Right renal cortex interstitium (tissue), 3 donors: ENCODE results near the gene PTPRG. TPM values are rescaled to one million over a fixed set of nuclear protein-coding genes. Genes with fewer than 3 reads are reported as not detected.
"Not testable (repeated sequence)": the region's sequence is repeated elsewhere in the genome, so short reads cannot be mapped to it uniquely, and the experiment has no call there.

ENCODE experiments used
- DNase-seq, 3 donors: peaks; one replicate each; pipeline ENCODE4 v3.0.0-alpha.2; 2013; ENCODE audit warnings: low read depth in 3 of 3, low spot score in 2 of 3
- polyA plus RNA-seq, 3 donors: library from polyadenylated mRNA; unstranded; fragments of 120-200 nt; gene quantifications; one replicate each; pipeline ENCODE4 v1.2.1, GENCODE V29; 2013; ENCODE audit not compliant: insufficient read length in 3 of 3

Gene PTPRG
- polyA plus RNA-seq, 3 donors = 87.3 to 97.7 (median 93.7) TPM

DNA sequence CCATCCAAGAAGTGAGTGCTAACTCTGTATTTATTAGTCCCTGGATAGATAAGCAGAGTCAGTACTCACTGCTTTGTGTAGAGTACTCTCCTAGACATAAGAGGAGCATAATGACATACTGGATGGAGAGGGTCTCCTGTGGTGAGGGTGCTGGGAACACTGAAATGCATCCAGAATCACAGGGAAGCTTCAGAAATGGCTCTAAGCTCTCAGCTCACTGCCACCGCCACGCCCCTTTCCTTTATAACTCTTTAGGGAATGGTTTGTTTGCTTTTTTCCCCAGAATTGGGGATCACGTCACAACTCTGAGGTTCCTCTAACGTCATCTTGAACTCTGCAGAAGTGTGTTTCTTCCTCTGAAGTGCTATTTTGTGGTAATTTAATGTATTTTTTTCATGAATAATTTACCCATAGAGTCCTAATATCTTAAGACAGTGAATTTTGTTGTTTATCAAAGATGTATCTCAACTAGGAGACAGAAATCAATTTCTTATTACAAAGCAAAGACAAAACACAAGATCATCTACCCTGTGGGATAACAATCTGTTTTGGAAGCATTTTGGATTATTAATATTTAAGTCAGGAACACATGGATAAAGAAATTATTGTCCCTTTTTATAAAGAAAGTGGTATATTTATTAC lies 154.6 kb downstream of the PTPRG start:
- no peak for DNase-seq

DNA sequence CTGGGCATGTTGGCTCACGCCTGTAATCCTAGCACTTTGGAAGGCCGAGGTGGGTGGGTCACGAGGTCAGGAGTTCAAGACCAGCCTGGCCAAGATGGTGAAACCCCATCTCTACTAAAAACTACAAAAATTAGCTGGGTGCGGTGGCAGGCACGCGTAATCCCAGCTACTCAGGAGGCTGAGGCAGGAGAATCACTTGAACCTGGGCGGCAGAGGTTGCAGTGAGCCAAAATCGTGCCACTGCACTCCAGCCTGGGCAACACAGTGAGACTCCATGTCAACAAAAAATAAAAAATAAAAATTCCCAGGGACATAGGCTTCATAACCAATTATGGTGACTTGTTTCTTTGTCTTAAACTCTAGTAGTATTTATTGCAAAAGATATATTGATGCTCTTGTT lies 155.3 kb downstream of the PTPRG start:
- DNase-seq = not testable (repeated sequence)

DNA sequence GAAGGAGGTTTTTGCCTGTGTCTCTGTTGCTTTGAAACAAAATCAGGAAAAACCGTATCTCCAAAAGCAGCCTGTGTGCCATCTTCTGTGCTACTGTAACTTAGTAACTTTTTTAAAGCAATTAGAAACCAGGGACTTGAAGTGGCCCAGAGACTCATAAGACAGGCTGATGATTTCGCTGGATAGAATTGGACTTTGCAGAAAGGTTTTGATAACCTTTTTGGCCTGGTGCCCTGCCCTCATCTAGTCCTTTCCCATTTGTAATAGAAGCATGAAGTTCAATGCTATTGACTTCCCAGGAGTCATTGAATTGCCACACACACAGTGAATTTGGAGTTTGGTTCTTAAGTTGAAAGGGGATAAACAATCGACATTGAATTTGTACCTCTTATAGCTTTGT lies 157.2 kb downstream of the PTPRG start:
- no peak for DNase-seq

DNA sequence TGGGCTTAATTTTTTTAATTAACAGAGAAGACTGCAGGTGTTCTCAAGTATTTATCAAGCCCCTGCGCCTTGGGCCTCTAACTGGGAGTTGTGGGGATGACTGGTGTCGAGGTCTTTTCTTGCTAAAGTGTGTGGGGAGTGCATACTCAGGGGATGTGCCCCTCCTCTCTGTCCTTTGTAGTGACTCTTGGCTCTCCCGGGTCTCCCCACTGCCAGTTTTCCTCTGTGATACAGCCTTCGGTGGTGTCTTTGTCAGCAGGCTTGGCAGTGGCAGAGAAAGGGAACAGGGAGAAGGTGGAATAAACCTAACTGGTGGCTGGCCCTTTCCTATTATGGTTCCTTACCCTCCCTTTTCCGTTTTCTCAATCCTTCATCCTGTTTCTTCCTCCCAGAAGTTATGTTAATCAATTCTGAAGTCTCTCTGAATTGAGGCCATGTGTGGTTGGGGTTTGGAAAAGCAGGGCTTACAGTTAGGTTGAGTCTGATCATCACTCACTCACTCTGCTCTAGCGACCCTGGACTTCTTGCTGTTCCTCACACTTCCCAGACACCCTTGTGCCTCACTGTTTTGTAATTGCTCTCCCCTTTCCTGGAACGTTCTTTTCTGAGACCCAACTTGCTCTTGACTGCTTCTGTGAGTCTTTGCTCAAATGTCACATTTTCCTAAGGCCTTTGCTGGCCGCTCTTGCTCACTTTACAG lies 158.1 kb downstream of the PTPRG start:
- no peak for DNase-seq

DNA sequence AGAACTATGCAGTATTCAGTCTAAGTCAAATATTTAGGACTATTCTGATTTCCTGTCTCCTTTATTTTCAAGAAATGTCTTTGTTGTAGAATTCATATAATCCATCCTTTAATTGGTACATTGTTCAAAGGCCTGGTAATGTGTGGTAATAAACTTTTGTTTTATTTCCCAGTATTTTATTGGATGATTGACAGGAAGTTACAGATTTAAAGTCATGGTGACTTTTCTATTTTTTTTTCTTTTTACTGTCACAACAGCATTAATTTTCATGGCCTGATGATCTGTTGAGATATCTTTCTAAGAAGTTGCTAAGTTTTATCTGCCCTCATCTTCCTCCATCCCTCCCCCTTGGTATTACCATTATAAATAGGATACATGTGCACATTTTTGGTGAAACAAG lies 161.7 kb downstream of the PTPRG start:
- no peak for DNase-seq

DNA sequence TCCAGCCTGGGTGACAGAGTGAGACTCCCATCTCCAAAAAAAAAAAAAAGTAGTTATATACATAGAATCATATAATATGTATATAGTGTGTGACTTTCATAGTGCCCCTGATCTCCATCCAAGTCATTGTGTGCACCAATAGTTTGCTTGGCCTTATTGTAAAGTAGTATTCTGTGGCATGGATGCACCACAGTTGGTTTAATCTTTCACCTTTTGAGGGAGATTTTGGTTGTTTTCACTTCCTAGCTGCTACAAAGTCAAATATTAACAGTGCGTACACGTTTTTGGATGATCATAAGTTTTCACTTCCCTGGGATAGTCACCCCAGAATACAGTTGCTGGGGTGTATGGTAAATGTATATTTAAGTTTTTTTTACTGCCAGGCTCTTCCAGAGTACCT lies 162.8 kb downstream of the PTPRG start:
- DNase-seq = no peak

DNA sequence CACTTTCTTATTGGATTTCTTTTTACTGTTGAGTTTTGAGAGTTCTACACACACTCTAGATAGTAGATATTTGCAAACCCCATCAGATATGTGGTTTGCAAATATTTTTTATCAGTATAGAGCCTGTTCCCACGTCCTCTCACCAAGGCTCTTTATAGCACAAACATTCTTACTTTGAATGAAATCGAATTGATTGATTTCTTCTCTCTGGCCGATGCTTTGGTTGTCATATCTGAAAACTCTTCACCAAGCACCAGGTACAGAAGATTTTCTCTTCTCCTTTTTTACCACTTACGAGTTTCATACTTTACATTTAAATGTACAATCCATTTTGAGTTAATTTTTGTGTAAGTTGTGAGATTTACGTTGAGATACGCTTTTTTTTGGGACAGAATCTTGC lies 163.4 kb downstream of the PTPRG start:
- DNase-seq = no peak

DNA sequence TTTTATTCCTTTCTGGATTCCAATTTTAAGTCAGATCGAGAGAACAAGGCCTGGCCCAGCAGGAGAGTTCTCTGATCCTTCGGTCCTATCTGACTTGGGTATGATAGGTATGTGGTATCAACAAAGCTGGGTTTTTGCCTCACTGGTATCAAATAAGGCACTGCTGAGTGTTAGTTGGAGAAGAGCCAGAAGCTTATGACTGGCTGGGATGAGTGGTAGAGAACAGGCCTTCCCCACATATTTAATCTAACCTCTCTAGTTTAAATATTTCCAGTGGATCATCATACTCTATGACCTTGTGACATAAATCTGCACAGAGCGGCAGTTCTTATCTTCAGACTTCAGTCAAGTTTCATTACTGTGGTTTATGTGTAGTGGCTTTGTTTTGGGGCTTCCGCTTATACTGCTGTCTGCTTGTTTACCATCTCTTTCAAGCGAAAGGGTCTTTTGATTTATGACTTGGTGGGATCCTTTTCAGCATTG lies 164.5 kb downstream of the PTPRG start:
- no peak for DNase-seq

DNA sequence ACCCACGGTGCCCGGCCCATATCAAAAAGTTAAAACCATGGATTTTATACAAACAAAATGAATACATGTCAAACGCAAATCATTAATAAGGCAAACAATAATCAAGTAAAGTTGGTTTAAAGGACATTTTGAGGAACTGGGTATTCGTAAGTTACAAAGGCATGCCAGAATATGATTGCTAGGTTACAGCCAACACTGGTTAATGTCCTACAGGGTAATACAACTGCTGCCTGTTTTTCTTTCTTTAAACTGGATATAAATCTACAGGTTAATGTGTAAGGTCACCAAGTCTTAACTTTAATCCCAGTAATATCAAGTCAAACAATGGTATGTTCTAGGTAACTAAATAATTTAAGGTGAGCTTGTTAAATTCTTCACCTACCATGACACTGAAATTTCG lies 166.1 kb downstream of the PTPRG start:
- no peak for DNase-seq

DNA sequence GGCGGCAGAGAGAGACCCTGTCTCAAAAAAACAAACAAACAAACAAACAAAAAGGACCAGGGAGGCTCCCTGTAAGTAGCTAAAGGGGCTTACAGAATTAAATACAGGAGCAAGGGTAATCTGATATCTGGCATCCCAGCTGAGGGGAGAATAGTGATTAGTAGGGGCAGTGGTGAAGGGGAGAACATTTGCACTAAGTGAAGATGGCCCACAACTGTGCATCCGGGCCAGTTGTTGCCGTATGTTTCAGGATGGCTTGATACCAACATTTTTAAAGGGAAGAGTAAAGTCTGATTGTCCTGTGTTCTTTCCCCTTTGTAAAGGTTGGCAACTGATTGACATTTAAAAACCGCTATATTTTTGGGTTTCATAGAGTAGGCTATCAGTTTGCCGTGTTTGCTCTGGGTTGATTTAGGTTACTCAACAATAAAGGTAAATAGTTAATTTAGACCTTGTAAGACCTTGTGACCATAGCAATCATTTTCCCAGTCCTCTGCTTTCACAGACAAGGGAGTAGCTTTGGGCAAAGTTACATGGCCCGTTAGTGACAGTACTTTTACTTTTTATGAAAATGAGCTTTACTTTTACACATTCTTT lies 167.8 kb downstream of the PTPRG start:
- no peak for DNase-seq

DNA sequence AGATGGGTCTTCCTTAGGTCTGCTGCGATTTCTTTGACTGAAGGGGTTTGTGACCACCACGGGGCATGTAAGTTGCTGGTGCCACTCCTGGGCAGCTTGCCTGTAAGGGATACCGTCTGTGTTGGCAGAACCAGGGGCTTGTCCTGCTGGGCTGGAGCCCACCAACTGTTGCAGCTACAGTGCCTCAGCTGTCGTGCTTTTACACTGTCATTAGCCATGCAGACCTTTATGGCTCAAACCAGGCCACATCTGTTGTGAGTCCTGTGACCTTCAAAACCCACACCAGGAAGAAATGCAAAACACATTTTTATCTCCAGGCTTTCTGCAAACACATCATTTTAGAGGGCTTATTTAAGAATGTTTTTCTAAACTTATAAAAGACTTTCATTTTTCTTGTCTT lies 168.7 kb downstream of the PTPRG start:
- no peak for DNase-seq

DNA sequence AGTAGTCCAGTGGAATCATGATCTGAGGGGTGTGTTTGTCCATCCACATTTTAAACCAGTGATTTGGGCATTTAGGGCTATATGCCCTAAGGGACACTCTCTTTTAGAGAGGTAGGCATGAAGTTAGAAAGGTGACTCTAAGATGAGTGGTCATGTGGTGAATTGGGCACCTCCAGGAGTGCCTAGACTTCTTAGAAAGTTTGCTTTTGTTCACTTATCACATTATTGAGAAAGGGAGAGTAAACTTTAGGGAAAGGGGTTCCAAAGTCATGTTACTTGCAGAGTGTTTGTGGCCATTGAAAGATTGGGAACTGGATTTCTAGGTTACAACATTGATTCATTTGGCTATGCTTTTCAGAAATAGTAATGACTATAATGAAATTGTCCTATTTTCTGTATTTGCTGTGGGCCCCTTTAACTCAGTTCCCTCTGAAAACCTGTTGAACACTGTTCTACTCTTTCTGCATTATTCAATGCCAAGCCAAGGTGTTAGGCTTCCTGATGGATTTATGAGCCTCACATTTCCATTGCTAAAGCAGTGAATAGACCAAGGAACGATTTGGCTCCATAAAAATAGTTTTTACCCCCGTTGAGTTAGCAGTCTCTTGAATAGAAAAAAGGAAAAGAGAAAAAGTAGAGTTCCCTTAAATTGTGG lies 169.3 kb downstream of the PTPRG start:
- DNase-seq = no peak

DNA sequence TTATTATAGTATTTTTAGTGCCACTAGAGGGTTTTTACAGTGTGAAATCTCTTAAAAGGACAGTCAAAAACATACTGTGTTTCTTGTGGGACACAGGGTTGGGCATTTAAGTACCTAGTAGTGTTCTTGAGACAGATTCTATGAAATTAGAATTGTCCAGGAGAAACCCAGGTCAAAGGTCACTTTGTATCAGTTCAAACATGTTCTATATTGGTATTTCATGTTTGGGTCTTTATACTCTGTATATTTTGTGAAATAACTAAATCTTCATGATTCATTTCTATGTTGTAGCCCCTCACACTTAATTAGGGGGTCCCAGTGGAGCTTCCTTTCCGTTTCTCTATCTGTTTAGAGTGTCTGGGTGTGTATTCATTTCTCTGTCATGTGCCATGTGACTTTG lies 171.6 kb downstream of the PTPRG start:
- DNase-seq = no peak

DNA sequence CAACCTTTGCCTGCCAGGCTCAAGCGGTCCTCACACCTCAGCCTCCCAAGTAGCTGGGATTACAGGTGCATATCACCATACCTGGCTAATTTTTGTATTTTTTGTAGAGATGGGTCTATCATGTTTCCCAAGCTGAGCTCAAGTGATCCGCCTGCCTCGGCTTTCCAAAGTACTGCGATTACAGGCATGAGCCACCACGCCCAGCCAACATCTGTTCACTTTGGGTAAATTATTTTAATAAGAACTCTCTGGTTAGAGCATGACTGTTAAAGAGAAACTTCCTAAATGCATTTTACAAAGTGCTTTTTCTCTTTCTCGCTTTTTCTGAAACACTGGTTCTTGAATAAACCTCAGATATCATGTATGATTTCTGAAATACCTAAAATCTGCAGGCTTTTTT lies 172.5 kb downstream of the PTPRG start:
- DNase-seq = no peak

DNA sequence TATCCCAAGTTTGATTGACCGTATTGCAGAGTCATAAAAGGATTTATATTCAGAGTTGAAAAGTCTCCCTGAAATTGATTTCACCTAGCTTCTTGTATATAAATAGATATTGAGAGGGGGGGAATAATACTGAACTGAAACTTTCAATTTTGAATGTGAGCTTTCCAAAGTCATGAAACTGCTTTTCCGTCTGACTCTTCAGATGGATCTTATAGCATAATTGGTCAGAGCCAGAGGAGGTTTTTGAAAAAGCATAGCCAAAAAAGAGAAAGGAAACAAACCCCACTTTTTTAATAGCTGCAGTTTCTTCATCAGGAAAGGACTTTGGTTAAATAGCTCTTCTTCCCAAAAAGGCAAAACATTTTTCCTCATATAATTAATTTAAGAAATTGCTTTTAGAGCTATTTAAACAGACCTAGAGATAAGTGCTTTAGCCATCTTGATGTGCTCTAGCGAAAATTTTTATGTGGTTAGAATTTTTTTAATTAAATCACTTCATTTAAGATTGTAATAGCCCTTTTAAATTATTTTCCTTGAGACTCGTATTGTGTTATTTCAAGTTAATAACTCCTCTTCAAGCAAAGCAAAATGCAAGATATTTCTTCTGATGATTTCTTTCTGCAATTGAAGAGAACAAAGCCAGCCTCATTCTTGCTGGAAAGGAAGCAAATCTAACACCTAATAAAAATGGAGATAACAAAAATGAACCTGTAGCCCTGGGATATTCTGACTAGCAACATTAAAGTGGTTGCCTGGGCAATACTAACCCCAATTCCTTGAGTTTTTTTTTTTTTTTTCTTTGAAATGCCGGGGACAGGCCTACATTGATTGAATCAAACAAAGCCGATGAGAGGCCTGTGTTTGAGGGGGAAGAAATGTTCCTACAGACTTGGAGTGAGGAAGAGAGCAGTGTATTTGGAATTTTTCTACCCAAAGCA lies 173.6 kb downstream of the PTPRG start:
- no peak for DNase-seq

DNA sequence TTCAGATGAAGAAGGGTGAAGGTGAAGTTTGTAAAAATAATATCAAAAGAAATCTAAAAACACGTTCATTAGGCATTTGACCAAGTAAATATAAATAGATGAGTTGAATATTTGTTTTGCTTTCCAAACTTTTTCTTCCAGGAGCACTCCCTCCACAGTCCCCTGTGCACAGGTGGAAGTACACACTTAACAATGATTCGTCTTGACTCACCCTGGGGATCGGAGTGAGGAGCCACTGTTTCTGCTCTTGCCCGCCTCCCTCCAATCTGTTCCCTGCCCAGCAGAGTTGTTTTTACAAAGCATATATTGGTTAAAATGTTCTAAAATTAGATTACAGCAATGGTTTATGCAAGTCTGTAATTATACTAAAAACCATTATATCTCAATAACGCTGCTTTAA lies 175.1 kb downstream of the PTPRG start:
- DNase-seq = no peak

DNA sequence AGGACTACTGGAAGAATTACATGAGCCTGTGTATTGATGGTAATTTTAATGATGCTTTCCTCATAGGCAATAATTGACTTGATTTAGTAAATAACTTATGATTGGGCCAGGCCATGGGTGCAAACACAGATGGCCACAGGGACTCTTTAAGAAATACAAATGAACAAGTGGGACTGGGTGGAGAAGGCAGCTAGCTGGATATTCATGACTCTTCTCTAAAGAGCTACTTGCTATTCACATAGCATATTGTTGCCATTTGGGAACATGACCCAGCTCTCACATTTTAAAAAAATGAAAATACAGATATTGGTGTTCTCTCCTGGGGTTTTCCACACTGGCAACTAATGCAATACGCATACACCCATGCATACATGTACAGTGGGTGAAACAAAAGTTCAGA lies 178.3 kb downstream of the PTPRG start:
- DNase-seq = no peak

DNA sequence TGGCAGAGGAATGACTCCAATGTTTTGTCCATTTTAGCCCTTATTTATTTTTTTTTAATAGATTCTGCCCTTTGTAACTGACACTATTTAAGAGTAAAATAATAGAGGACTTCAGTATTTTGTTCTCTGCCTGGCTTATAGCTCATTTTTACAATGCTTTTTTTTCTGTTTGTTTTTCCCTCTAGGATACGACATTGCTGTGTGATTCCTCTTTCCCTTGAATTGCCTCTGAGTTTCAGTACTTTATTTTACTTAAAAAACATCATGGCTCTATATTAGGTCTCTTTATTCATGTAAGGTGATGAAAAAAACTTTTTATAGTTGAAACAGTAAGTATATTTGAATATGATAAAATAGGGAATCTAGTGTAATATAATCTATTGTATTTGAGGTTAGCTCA lies 179.1 kb downstream of the PTPRG start:
- no peak for DNase-seq

DNA sequence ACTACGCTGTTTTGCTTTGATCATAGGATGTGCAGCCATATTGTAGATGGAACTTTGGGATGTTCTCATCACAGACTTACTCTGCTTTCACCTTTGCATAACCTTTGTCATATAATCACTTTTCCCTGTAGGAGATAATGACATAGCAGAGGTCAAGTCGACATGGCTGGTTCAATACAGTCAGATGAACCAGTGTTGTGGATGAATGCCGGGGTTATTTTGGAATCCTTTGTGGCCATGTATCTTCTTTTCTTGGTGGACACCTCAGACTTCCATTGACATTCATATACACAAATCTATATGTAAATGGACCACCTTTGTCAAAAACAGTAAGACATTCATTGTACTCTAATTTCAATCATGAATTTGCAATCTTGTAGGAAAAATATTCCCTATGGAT lies 180.2 kb downstream of the PTPRG start:
- DNase-seq = no peak

DNA sequence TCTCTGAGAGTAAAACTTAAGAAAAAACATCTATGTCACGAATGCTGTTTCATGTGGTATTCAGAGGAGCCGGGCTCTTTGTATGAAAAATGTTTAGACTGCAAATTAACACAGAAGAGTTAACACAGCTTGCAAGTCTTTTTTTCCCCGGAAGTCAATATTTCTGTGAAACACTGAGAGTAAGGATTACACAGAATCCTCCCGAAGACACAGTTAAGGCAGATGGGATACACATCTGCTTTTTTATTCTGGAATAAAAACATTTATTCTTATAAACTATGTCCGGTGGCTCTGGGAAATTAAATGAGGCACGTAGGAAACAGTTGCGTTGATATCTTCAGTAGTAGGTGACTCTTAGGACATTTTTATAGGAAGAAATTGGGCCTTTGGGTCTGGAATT lies 180.6 kb downstream of the PTPRG start:
- DNase-seq = no peak

DNA sequence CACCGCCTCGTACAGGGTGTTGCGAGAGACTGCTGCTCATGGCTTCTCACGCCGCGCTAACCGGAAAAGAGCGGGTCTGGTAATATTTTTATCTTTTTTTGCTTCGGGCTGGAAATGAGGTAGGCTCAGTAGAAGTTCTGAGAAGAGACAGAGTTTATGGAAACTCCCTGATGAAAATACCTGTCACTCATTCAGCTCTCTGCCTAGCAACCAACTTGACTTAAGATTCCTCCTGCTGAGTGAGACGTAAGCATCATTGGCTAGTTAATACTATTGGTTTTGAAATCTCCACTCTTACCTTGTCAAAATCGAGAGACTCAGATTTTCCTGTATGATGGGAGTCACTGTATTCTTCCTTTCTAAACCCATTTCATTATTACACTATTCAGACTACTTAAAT lies 181.7 kb downstream of the PTPRG start:
- no peak for DNase-seq
